ENCODE results near the gene FNDC3B.
A peak's percentile ranks its signal among the peaks of the same experiment; 100 is the strongest.

Gene FNDC3B

GRCh38 chr3:172280406-172281051 lies 241.2 kb downstream of the FNDC3B start:
- Histone ChIP-seq H3K4me1 (ENCODE audit: control insufficient read depth in 5 of 5, insufficient read depth in 5 of 5, low read length in 5 of 5) (peaks cover 0 to 27% (median 15%) of the 10 kb centered on the region in 5 donors), H3K27me3 (ENCODE audit: control insufficient read depth in 5 of 5, insufficient read depth in 4 of 5, low read length in 5 of 5) (no peaks in the 10 kb centered on the region), H3K4me3 (ENCODE audit: low read depth in 1 of 5, low read length in 5 of 5) (no peak overlapping the region), H3K36me3 (ENCODE audit: control insufficient read depth in 5 of 5, insufficient read depth in 5 of 5, low read length in 5 of 5) (peaks cover 0 to 9% (median 3%) of the 10 kb centered on the region in 5 donors), H3K27ac (ENCODE audit: low read depth, low read length) (peak overlapping the region; percentile 4), H3K9ac (ENCODE audit: low read length in 5 of 5) (no peak overlapping the region), H3K9me3 (ENCODE audit: control insufficient read depth in 5 of 5, low read length in 5 of 5) (no peaks in the 10 kb centered on the region)

DNA sequence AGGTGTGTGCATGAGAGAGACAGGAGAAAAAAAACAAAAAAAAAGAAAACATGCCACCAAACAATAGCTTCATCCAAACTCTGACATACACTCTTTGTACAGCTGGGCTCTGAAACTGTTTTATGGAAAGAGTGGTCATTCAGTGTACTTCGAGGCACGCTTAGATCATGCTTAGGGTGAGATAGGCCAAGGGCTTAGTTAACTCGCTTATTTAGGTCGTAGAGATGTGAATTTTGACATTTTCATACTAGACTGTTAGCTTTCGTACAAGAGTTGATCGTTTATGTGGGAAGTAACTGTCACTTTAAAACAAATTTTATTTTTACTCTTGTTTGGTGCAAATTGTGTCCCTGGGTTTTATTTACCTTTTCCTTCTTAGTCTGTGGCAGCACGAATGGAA lies 242.5 kb downstream of the FNDC3B start:
- H3K27ac ChIP-seq (ENCODE audit: low read depth, low read length), result no peak overlapping the region
- H3K9me3 ChIP-seq (ENCODE audit: control insufficient read depth in 5 of 5, low read length in 5 of 5), result no peaks in the 10 kb centered on the region
- no peaks in the 10 kb centered on the region for H3K27me3 ChIP-seq (ENCODE audit: control insufficient read depth in 5 of 5, insufficient read depth in 4 of 5, low read length in 5 of 5)
- no peak overlapping the region for H3K9ac ChIP-seq (ENCODE audit: low read length in 5 of 5)
- H3K4me1 ChIP-seq (ENCODE audit: control insufficient read depth in 5 of 5, insufficient read depth in 5 of 5, low read length in 5 of 5), result peaks cover 0 to 27% (median 19%) of the 10 kb centered on the region in 5 donors
- H3K36me3 ChIP-seq (ENCODE audit: control insufficient read depth in 5 of 5, insufficient read depth in 5 of 5, low read length in 5 of 5), result peaks cover 6 to 13% (median 10%) of the 10 kb centered on the region in 5 donors
- H3K4me3 ChIP-seq (ENCODE audit: low read depth in 1 of 5, low read length in 5 of 5), result no peak overlapping the region

GRCh38 chr3:172282850-172283249 lies 243.5 kb downstream of the FNDC3B start:
- Histone ChIP-seq H3K4me3 (ENCODE audit: low read depth in 1 of 5, low read length in 5 of 5) (no peak overlapping the region), H3K27ac (ENCODE audit: low read depth, low read length) (no peak overlapping the region), H3K9ac (ENCODE audit: low read length in 5 of 5) (no peak overlapping the region), H3K36me3 (ENCODE audit: control insufficient read depth in 5 of 5, insufficient read depth in 5 of 5, low read length in 5 of 5) (peaks cover 10 to 20% (median 16%) of the 10 kb centered on the region in 5 donors), H3K27me3 (ENCODE audit: control insufficient read depth in 5 of 5, insufficient read depth in 4 of 5, low read length in 5 of 5) (no peaks in the 10 kb centered on the region), H3K4me1 (ENCODE audit: control insufficient read depth in 5 of 5, insufficient read depth in 5 of 5, low read length in 5 of 5) (peaks cover 0 to 28% (median 19%) of the 10 kb centered on the region in 5 donors), H3K9me3 (ENCODE audit: control insufficient read depth in 5 of 5, low read length in 5 of 5) (no peaks in the 10 kb centered on the region)

- peaks cover 10 to 30% (median 26%) of the 10 kb centered on the region in 5 donors for H3K36me3 ChIP-seq (ENCODE audit: control insufficient read depth in 5 of 5, insufficient read depth in 5 of 5, low read length in 5 of 5)
- no peak overlapping the region for H3K4me3 ChIP-seq (ENCODE audit: low read depth in 1 of 5, low read length in 5 of 5)
- no peaks in the 10 kb centered on the region for H3K27me3 ChIP-seq (ENCODE audit: control insufficient read depth in 5 of 5, insufficient read depth in 4 of 5, low read length in 5 of 5)
- no peak overlapping the region for H3K27ac ChIP-seq (ENCODE audit: low read depth, low read length)
- H3K9me3 ChIP-seq (ENCODE audit: control insufficient read depth in 5 of 5, low read length in 5 of 5), result no peaks in the 10 kb centered on the region
- no peak overlapping the region for H3K9ac ChIP-seq (ENCODE audit: low read length in 5 of 5)
- peaks cover 0 to 23% (median 15%) of the 10 kb centered on the region in 5 donors for H3K4me1 ChIP-seq (ENCODE audit: control insufficient read depth in 5 of 5, insufficient read depth in 5 of 5, low read length in 5 of 5)
These were observed 244.5 kb downstream of the FNDC3B start for GRCh38 chr3:172283841-172284357.

DNA sequence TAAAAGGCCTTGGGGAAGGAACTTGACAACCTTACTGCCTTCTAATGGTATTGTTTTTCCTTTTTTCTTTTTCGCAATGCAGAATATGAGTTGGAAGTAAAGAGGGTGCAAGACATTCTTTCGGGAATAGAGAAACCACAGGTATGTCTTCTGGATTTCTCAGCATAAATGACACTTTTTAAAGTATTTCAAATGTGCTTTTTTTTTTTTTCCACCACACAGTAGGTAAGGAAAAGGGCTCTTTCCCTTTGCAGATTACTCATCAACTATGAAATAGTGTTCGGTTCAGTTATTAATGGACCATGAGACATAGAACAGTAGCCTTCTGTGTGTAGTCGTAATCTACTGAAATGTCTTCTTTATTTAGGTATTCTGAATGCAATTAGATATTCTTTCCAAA lies 246.5 kb downstream of the FNDC3B start:
- Histone ChIP-seq H3K9me3 (ENCODE audit: control insufficient read depth in 5 of 5, low read length in 5 of 5) (no peaks in the 10 kb centered on the region), H3K27me3 (ENCODE audit: control insufficient read depth in 5 of 5, insufficient read depth in 4 of 5, low read length in 5 of 5) (no peaks in the 10 kb centered on the region), H3K27ac (ENCODE audit: low read depth, low read length) (no peak overlapping the region), H3K9ac (ENCODE audit: low read length in 5 of 5) (no peak overlapping the region), H3K4me3 (ENCODE audit: low read depth in 1 of 5, low read length in 5 of 5) (no peak overlapping the region), H3K36me3 (ENCODE audit: control insufficient read depth in 5 of 5, insufficient read depth in 5 of 5, low read length in 5 of 5) (peaks cover 22 to 35% (median 33%) of the 10 kb centered on the region in 5 donors), H3K4me1 (ENCODE audit: control insufficient read depth in 5 of 5, insufficient read depth in 5 of 5, low read length in 5 of 5) (peaks cover 0 to 19% (median 12%) of the 10 kb centered on the region in 5 donors)

DNA sequence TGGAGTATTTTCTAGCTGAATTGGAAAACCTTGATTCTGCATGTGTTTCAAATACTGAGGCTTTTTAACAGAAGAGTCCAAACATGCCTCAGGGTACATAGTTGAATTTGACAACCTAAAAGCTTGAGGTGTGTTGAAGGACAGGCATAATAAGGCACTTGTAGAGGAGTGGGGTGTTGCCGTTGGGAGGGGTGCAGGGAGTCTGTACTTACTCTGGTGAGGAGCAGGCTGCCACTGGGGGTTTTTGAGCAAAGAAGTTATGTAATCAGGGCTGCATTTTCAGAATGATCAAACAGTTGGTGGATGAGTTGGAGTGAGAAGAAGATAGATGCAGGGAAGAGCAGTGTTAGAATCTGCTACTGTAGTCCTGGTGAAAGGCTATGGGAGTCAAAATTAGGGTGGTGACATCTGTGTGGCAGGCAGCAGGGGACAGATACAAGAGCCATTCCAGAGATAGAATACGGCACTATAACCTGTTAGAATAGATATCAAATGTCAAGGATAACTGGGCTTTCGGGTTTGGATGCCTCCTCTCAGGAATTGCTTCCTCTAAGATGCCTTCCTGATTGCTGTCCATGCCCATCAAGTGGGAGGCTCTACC lies 247.3 kb downstream of the FNDC3B start:
- H3K9me3 ChIP-seq (ENCODE audit: control insufficient read depth in 5 of 5, low read length in 5 of 5), result no peaks in the 10 kb centered on the region
- no peak overlapping the region for H3K4me3 ChIP-seq (ENCODE audit: low read depth in 1 of 5, low read length in 5 of 5)
- H3K9ac ChIP-seq (ENCODE audit: low read length in 5 of 5), result no peak overlapping the region
- H3K36me3 ChIP-seq (ENCODE audit: control insufficient read depth in 5 of 5, insufficient read depth in 5 of 5, low read length in 5 of 5), result peaks cover 28 to 35% (median 33%) of the 10 kb centered on the region in 5 donors
- no peaks in the 10 kb centered on the region for H3K27me3 ChIP-seq (ENCODE audit: control insufficient read depth in 5 of 5, insufficient read depth in 4 of 5, low read length in 5 of 5)
- H3K4me1 ChIP-seq (ENCODE audit: control insufficient read depth in 5 of 5, insufficient read depth in 5 of 5, low read length in 5 of 5), result peaks cover 0 to 19% (median 12%) of the 10 kb centered on the region in 5 donors
- no peak overlapping the region for H3K27ac ChIP-seq (ENCODE audit: low read depth, low read length)

DNA sequence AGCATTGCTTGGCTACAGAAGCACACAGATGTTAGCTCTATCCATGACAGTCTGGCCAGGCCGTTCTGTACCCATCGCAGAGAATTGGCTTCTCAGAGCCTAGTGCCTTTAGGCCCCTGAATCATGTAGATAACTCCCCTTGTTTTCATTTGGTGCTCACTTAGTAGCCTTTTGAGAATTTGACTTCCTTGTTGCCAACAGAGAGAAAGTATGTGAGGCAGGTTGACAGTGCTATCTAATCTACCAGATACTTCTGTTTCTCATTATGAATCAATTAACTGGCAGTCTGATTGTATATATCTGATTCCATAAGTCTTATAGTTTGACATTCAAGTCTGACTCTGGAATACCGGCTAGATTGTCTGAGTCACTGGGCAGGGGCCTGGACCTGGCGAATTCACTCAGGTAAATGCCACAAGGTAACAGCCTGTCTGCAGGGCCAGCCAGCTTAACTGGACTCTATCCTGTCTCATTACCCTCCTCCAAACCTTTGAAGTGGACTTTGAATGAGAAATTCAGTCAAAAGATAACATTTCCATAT lies 248.6 kb downstream of the FNDC3B start:
- peaks cover 0 to 19% (median 12%) of the 10 kb centered on the region in 5 donors for H3K4me1 ChIP-seq (ENCODE audit: control insufficient read depth in 5 of 5, insufficient read depth in 5 of 5, low read length in 5 of 5)

GRCh38 chr3:172288651-172289050 lies 249.3 kb downstream of the FNDC3B start:
- H3K36me3 ChIP-seq (ENCODE audit: control insufficient read depth in 5 of 5, insufficient read depth in 5 of 5, low read length in 5 of 5), result peaks cover 34 to 40% (median 38%) of the 10 kb centered on the region in 5 donors
- H3K9me3 ChIP-seq (ENCODE audit: control insufficient read depth in 5 of 5, low read length in 5 of 5), result no peaks in the 10 kb centered on the region
- no peak overlapping the region for H3K9ac ChIP-seq (ENCODE audit: low read length in 5 of 5)
- H3K27ac ChIP-seq (ENCODE audit: low read depth, low read length), result peak overlapping the region; percentile 43
- no peaks in the 10 kb centered on the region for H3K27me3 ChIP-seq (ENCODE audit: control insufficient read depth in 5 of 5, insufficient read depth in 4 of 5, low read length in 5 of 5)
- peaks cover 0 to 19% (median 11%) of the 10 kb centered on the region in 5 donors for H3K4me1 ChIP-seq (ENCODE audit: control insufficient read depth in 5 of 5, insufficient read depth in 5 of 5, low read length in 5 of 5)
- no peak overlapping the region for H3K4me3 ChIP-seq (ENCODE audit: low read depth in 1 of 5, low read length in 5 of 5)

More for the DNA sequence above, 248.6 kb downstream of the FNDC3B start:
- H3K36me3 ChIP-seq (ENCODE audit: control insufficient read depth in 5 of 5, insufficient read depth in 5 of 5, low read length in 5 of 5), result peaks cover 34 to 38% (median 36%) of the 10 kb centered on the region in 5 donors
- peak overlapping the region; percentile 43 for H3K27ac ChIP-seq (ENCODE audit: low read depth, low read length)
- no peak overlapping the region for H3K4me3 ChIP-seq (ENCODE audit: low read depth in 1 of 5, low read length in 5 of 5)
- H3K9me3 ChIP-seq (ENCODE audit: control insufficient read depth in 5 of 5, low read length in 5 of 5), result no peaks in the 10 kb centered on the region
- H3K9ac ChIP-seq (ENCODE audit: low read length in 5 of 5), result no peak overlapping the region
- H3K27me3 ChIP-seq (ENCODE audit: control insufficient read depth in 5 of 5, insufficient read depth in 4 of 5, low read length in 5 of 5), result no peaks in the 10 kb centered on the region

DNA sequence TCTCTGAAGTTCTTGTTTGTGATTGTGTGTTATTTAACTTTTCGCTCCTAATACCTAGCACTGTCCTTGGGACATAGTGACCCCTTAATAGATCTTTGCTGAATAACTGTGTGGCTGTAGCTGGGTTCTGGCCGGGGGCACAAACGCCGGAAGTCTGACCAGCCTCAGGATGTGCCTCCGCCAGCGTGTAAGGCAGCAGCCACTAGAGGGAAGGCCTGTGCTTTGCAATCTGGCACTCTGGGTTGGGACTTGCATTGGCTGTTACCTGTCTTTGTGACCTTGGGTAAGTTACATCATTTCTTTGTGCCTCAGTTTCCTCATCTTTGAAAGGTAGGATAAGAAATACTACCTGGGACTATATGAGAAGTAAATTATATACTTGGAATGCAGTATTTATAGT lies 250.2 kb downstream of the FNDC3B start:
- Histone ChIP-seq H3K4me1 (ENCODE audit: control insufficient read depth in 5 of 5, insufficient read depth in 5 of 5, low read length in 5 of 5) (peaks cover 0 to 15% (median 7%) of the 10 kb centered on the region in 5 donors), H3K27ac (ENCODE audit: low read depth, low read length) (peak overlapping the region; percentile 28), H3K9ac (ENCODE audit: low read length in 5 of 5) (no peak overlapping the region), H3K4me3 (ENCODE audit: low read depth in 1 of 5, low read length in 5 of 5) (peak overlapping the region in 3 of 5 donors; percentile 5 to 17 (median 14)), H3K36me3 (ENCODE audit: control insufficient read depth in 5 of 5, insufficient read depth in 5 of 5, low read length in 5 of 5) (peaks cover 33 to 45% (median 38%) of the 10 kb centered on the region in 5 donors), H3K27me3 (ENCODE audit: control insufficient read depth in 5 of 5, insufficient read depth in 4 of 5, low read length in 5 of 5) (no peaks in the 10 kb centered on the region), H3K9me3 (ENCODE audit: control insufficient read depth in 5 of 5, low read length in 5 of 5) (peaks cover 0 to 4% (median 0%) of the 10 kb centered on the region in 5 donors)

DNA sequence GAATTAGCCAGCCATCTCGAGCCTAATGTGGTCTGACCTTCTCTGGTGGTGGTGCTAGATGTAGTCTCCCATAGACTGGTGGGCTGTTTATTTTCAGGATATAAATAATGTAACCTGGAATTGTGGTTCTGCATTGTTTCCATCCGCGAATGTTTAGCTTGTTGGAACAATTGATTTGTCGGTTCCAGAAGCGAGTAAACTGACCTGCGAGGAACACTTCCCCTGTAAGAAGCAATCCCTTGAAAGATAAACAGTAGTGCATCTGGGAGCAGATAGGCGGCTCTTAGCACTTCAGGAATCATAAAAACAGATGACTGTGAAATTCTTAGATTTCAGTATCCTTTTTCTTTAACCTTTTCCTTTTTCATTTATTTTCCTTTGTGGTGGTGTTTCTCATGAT lies 251.1 kb downstream of the FNDC3B start:
- Histone ChIP-seq H3K27ac (ENCODE audit: low read depth, low read length) (no peak overlapping the region), H3K36me3 (ENCODE audit: control insufficient read depth in 5 of 5, insufficient read depth in 5 of 5, low read length in 5 of 5) (peaks cover 34 to 47% (median 36%) of the 10 kb centered on the region in 5 donors), H3K4me3 (ENCODE audit: low read depth in 1 of 5, low read length in 5 of 5) (no peak overlapping the region)

More for the DNA sequence above, 251.1 kb downstream of the FNDC3B start:
- H3K27me3 ChIP-seq (ENCODE audit: control insufficient read depth in 5 of 5, insufficient read depth in 4 of 5, low read length in 5 of 5), result no peaks in the 10 kb centered on the region
- peak overlapping the region in 1 of 5 donors; percentile 17 for H3K9ac ChIP-seq (ENCODE audit: low read length in 5 of 5)
- H3K4me1 ChIP-seq (ENCODE audit: control insufficient read depth in 5 of 5, insufficient read depth in 5 of 5, low read length in 5 of 5), result peaks cover 0 to 15% (median 7%) of the 10 kb centered on the region in 5 donors
- H3K9me3 ChIP-seq (ENCODE audit: control insufficient read depth in 5 of 5, low read length in 5 of 5), result peaks cover 0 to 4% (median 0%) of the 10 kb centered on the region in 5 donors
